Measurements from ENCODE around the gene CALHM2.

DNA sequence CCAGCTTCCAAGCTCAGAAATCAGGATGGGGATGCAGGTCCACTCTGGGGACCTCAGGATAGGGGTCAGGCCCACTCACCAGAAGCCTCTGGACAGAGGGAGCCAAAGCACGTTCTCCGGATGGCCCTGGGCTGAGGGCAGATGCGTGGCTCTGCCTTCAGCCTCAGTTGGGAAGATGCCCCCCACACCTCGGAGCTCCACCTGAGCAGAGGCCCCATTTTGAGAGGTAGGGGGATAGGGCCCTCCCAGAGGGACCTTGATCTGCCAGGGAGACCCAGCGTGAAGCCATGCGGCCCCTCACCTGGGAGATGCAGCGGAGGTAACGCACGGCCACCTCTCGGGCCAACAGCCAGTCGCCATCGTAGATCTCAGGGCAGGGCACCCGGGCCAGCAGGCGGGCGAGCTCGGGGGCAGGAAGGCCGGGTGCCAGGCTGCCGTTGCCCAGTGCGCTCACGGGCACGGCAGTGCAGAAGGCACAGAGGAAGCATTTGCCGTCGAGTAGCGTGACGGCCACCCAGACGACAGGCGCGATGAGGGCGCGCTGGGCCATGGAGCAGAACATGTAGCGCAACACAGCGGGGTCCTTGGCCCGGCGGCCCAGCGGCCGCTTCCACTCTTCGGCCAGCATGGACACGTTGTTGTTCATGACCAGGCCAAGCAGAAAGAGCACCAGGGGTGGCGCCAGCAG is 5.9 kb upstream of the CALHM2 start:
- no peak for TF ChIP-seq YY1 (IDR thresholded peaks at IDR 0.05; ENCODE audit: insufficient read depth, insufficient read length)
- no peak for TF ChIP-seq ZNF274 (IDR thresholded peaks at IDR 0.05; ENCODE audit: low read depth, low read length)

Measured in NT2/D1 (cell line).